ENCODE data around the gene FCMR.

DNA sequence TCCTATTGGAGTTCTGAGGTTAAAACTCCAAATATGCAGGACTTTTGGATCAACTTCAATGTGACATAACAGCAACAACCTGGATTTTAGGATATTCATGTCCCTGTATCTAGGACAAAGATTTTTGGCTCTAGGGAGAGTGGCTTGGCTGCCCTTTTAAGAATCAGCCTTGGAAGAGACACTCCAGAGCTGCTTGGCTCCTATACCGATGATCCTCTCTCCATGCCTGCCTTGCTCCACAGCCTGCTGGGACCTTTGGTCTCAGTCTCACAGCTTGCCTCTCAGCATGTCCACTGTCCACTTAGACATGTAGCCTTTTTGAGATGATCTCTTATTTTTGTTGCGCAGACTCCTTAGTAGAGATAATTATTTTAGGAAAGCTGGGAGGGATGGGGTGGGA is 4.5 kb upstream of the FCMR start:
- TF ChIP-seq TAF1 (IDR thresholded peaks at IDR 0.05; ENCODE audit: low read depth, low read length) (no peak), SPI1 (IDR thresholded peaks at IDR 0.05; ENCODE audit: low read depth, low read length) (no peak), POLR2A (IDR thresholded peaks at IDR 0.05; ENCODE audit: low read depth, low read length) (no peak), POLR2AphosphoS5 (IDR thresholded peaks at IDR 0.05; ENCODE audit: low read depth, low read length) (no peak), PAX5 (IDR thresholded peaks at IDR 0.05; ENCODE audit: insufficient read depth, low read length, severe bottlenecking) (no peak)

All from GM12891 (cell line).